NCI-H1092 treated with DMSO at 0.1 percent for 48 hours (cell line): ENCODE measurements around the gene SPATA9.
"Not testable (repeated sequence)": the region's sequence is repeated elsewhere in the genome, so short reads cannot be mapped to it uniquely, and the experiment has no call there.

Experiments used
- DNase-seq: peaks from one replicate; lab custom pipeline; 2025; lab: John Stamatoyannopoulos, UW

The SPATA9 gene

GRCh38 chr5:95717439-95717838 is 34.6 kb upstream of the SPATA9 start:
- DNase-seq: no peak

DNA sequence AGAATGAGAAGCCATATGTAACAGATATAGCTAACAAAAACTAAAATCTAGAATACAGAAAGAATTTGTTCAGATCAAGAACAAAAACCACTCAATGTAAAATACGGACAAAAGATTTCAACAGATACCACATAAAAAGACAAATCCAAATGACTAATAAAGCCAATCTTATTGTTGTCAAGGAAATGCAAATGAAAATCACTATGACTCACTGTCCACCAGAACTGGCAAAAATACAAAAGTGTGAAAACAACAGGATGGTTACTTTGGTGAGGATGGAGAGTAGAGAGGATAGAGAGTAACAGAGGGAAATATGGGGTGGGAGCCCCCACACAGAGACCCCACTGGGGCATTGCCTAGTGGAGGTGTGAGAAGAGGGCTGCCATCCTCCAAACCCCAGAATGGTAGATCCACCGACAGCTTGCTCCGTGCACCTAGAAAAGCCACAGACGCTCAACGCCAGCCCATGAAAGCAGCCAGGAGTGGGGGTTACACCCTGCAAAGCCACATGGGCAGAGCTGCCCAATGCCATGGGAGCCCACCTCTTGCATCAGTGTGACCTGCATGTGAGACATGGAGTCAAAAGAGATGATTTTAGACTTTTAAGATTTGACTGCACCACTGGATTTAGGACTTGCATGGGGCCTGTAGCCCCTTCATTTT is 33.1 kb upstream of the SPATA9 start:
- DNase-seq: no peak

DNA sequence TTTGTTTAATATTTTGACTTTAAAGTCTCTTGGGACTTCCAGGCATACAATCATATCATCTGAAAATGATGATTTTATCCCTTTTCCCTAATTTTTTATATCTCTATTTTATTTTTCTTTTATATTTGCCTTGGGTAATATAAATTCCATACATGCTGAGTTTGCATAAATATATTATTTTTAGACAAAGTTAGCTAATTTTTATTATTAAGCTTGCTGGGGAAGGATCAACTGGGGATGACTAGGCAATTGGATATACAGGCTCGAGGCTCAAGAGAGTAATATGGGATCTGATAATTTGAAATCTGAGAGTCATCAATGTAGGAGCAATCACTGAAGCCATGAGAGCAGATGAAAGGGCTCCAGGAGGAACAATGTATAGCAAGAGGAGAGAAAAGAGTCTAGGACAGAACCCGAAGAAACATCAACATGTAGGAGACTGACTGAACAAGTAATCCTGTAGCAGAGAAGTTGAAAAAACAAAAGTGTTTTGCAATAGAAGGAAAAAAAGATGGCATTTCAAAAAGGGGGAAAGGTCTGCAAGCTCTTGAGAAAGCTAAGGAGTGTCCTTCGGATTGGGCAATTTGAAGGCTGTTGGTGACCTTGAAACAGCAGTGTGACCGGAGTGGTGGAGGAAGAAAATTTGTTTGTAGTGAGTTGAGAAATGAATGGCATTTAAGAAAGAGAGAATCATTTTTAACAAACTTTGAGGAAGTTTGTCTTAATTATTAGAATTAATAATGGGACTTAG is 31.3 kb upstream of the SPATA9 start:
- no peak for DNase-seq

DNA sequence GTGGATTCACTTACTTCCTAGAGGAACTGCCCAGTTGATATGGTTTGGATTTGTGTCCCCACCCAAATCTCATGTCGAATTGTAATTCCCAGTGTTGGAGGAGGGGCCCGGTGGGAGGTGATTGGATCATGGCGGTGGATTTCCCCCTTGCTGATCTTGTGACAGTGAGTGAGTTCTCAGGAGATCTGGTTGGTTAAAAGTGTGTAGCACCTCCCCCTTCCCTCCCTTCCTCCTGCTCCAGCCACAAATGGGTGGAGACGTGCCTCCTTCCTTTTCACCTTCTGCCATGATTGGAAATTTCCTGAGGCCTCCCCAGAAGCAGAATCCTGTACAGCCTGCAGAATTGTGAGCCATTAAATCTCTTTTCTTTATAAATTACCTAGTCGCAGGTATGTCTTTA is 30.5 kb upstream of the SPATA9 start:
- not testable (repeated sequence) for DNase-seq

GRCh38 chr5:95712347-95712958 is 29.7 kb upstream of the SPATA9 start:
- no peak for DNase-seq

- no peak for DNase-seq
Measured at GRCh38 chr5:95711501-95712346, 28.9 kb upstream of the SPATA9 start.

DNA sequence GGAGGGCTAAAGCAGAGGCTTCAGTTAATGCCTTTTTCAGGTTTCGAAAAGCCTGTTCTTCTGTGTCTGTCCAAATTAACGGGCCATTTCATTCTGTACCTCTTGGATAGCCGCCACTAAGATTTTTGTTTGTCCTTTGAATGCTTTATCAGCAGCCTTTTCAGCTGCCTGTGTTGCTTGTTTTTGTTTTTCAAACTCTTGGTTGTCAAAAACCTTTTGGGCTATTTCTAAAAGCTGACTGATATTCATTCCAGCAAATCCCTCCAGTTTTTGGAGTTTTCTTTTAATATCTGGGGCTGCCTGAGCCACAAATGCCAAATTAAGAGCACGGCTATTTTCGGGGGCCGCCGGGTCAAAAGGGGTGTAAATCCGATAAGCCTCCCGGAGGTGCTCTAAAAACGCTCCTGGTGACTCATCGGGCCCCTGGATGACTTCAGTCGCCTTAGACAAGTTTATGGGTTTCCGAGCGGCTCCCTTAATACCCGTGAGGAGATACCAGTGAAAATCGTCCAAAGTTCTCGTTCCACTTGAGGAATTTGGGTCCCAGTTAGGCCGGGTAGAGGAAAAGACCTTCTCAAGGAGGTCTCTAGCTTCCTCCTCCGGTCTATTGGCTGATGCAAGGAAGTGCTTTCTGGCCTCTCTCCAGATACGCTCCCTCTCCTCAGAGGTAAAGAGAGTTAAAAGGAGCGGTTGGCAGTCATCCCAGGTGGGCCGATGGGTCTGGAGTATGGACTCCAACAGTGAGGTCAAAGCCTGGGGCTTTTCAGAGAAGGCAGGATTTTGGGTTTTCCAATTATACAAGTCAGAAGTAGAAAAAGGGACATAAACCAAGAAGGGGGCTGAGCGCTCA is 28.1 kb upstream of the SPATA9 start:
- not testable (repeated sequence) for DNase-seq

DNA sequence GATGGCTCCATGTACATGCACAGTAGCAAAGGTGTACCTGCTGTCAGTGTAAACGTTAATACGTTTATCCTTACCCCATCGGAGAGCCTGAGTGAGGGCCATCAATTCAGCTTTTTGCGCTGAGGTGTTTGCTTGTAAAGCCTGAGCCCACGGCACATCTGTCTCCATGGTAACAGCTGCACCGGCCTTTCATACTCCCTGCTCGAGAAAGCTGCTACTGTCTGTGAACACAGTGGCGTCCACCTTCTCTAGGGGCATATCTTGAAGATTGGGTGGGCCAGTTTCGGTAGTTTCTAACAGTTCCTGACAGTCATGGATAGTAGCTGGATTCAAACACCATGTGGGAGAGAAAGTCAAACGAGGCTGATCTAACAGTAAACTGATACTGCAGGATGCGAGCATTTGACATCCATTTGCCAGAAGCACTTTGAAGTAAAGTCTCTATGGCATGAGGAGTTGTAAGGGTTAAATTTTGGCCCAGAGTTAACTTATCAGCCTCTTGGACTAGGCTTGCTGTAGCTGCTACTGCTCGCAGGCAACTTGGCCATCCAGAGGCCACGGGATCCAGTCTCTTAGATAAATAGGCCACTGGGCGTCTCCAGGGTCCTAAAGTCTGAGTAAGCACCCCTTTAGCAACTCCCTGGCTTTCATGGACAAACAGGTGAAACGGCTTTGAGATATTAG is 27.3 kb upstream of the SPATA9 start:
- no peak for DNase-seq

- DNase-seq: no peak
Measured at GRCh38 chr5:95708876-95709275, 26.1 kb upstream of the SPATA9 start.

DNA sequence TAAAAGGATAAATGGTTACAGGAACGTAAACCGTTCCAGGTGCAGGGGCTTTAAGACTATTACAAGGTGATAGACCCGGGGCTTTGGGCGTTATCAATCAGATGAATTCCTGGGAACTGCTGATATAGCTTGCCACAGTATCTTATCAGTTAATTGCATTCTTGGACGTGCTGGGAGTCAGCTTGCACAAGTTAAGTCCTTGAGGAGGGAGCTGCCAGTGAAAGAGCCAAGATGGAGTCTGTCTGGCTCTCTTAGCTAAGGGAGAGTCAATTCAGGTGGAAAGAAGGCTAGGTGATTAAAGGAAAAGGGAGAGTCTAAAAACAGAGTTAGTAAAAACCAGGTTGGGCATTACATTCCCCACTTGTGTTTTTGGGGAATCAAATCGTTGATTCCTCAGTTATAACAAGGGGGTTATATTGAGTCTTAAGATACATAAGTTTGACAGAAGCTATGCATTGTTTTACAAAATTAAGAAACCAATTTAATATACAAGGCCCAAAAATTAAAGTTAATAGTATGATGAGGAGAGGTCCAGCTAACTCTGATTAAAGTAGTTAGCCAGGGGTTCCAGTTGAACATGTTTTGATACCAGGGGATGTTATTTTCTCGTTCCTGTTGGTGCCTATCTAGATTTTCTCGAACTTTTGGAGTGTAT is 24.9 kb upstream of the SPATA9 start:
- DNase-seq: not testable (repeated sequence)

- no peak for DNase-seq
Measured at GRCh38 chr5:95707055-95707454, 24.3 kb upstream of the SPATA9 start.

GRCh38 chr5:95706196-95706595 is 23.4 kb upstream of the SPATA9 start:
- DNase-seq: not testable (repeated sequence)

GRCh38 chr5:95704150-95704549 is 21.4 kb upstream of the SPATA9 start:
- no peak for DNase-seq

- DNase-seq: no peak
Measured at GRCh38 chr5:95701074-95701473, 18.3 kb upstream of the SPATA9 start.

DNA sequence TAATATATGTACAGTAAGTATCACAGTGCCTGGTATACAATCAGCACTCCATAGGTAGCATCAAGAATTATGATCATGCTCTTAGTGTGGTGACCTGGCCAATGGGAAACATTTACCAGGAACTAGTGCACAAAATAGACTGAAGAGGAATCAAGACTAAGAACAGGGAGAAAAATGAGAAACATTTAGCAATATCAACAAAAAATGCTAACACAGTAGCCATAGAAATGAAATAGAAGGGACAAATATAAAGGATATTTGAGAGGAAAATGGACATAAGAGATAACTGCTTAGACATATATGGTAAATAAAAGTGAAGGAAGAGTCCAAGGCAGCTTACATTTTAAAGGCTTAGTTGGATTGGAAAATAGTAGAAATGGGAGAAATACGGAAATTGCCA is 16.5 kb upstream of the SPATA9 start:
- DNase-seq: no peak

- no peak for DNase-seq
Measured at GRCh38 chr5:95697781-95698681, 15.2 kb upstream of the SPATA9 start.

DNA sequence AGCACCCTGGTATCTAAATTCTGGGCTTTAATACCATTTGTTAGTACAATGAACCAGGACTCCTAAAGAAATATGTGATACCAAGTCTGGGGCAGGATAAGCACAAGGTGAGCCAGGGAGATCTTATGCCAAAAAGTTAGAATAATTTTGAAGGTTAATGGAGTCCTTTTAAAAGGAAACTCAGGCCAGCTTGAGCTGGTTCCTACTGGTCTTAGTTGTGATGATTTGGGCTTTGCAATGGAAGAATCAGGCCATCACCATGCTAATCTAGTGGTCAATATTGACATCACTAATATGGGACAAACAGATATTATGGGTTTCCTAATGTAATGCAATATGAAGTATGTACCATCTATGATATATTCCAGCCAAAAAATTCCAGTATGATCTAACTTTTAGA is 7.5 kb upstream of the SPATA9 start:
- no peak for DNase-seq

GRCh38 chr5:95689680-95690079 is 6.9 kb upstream of the SPATA9 start:
- no peak for DNase-seq

DNA sequence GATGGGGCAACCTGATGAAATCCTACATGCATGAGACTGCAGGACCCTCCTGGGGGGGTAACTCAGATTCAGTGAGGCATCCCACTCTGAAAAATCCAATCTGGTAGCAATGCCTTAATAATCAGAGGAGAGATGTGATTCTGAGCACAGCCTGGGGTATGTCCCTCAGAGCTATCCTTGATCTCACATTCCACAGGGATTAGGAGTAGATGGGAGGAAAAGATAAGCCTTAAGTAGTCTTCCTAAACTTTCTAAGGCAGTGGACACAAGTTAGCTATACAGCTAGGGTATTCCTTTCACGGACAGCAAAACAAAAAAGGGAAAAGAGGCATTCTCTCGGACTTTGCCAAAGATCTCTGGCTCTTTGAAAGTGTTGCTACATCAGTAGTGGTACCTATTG is 3.9 kb upstream of the SPATA9 start:
- no peak for DNase-seq
